Right ventricle myocardium inferior (tissue), 1 donor: ENCODE results near the gene DUSP16. TPM values are rescaled to one million over a fixed set of nuclear protein-coding genes. Genes with fewer than 3 reads are reported as not detected.
A peak's percentile ranks its signal among the peaks of the same experiment; 100 is the strongest.
"Not testable (repeated sequence)": the region's sequence is repeated elsewhere in the genome, so short reads cannot be mapped to it uniquely, and the experiment has no call there.

Experiments
- ATAC-seq: fragments of 200-7000 bp; cut with Tn5 transposase; one replicate; pipeline ENCODE4 v1.9.1; 2020; ENCODE audit warnings: mild to moderate bottlenecking, moderate library complexity
- DNase-seq: peaks from one replicate; pipeline ENCODE4 v3.0.0; 2021; ENCODE audit errors: missing footprints
- intact Hi-C: fragments of 100-400 bp; cut with DNase I; formaldehyde crosslinking; loops from one replicate; pipeline ENCODE4 v1.11.0; 2022
- total RNA-seq: library from RNA; stranded (reverse); fragmentation: NEBNext Ultra II Directional; extraction: Animal tissue kit (Norgen Biotek cat#: 25700); gene quantifications from one replicate; pipeline ENCODE4 v1.2.1, GENCODE V29; 2021
- donor health status: DM: no; HTN: yes; CAD: no; lungs with severe emphysema.

DUSP16 gene
- total RNA-seq, 1 donor from 2014 or later = 11.6 TPM

DNA sequence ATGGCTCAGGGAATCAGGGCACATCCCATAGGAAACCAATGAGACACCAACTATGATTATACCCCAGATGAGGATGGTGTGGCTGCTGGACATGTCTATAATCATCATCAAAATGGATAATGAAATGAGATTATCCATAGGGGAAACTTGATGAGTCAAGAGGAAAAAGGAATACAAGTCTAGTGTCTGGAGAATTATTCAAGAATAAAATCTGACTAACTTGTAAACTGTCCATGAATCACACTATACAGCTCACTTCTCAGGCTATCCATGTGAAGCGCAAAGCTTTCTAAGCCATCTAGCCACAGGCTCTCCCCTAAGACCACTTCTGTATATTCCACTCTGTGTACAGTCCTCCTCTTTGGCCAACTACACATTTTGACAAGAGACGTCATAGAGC, 52.5 kb downstream of the DUSP16 start:
- intact Hi-C loops = no loop called here
- no peak for DNase-seq
- ATAC-seq = no peak

DNA sequence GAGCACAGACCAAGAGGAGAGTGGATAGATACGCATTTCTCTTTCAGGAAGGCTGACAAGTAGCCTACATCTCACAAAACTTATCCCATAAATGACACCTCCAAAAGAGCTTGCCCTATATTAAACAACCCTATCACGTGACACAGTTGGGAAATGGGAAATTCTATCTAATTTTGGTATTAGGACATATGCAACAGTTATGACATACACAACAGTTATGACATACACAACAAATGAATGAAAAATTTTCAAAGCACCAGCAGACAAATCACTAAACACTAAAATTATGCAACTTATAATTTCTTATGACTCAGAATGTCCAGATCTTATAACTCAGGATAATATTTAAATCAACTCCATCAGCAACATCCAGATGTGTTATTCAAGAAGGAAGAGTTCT, 54.1 kb downstream of the DUSP16 start:
- DNase-seq = no peak
- intact Hi-C loops = no loop called here
- ATAC-seq = no peak

DNA sequence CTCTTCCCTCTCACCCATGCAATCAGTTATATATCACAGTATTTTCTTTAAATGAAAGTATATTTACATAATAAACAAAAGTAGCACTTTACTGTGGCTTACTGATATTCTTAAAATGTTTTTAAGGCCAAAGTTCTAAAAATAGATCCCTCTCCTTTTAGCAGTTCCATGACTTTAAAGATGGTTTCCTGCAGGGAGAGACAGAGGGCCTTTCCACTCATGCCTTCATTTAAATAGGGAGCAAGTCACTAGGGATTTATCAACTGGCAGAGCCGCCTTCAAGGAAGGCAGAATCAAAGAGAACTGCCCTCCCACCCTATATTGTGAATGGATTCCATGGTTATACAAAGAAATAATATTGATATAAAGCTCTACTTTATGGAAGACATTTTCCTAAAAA, 55.5 kb downstream of the DUSP16 start:
- intact Hi-C loops = loop anchor here (2.0 kb wide), 1 partner anchor 56 kb away; the partner anchor contains the start of gene DUSP16
- no peak for DNase-seq
- no peak for ATAC-seq

DNA sequence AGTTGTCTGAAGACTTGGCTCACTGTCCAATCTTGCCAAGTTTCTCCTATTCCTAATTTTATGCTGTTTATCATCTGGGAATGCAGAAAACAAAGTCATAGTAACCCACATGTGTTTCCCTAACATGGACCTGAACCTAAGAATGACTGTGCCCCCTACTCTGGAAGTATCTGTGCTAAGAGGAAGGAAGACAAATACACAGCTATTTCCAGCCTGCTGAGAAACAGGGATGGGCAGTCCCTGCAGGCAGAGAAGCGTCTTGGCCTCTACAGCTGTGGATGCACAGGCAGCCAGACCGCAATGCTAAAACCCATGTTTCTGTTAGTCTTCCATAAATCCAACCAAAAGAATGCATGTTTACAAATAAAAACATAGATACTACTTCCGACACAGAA, 56.2 kb downstream of the DUSP16 start:
- intact Hi-C loops = loop anchor here (2.0 kb wide), 1 partner anchor 56 kb away; the partner anchor contains the start of gene DUSP16
- ATAC-seq (peak; percentile 65), DNase-seq (no peak)

DNA sequence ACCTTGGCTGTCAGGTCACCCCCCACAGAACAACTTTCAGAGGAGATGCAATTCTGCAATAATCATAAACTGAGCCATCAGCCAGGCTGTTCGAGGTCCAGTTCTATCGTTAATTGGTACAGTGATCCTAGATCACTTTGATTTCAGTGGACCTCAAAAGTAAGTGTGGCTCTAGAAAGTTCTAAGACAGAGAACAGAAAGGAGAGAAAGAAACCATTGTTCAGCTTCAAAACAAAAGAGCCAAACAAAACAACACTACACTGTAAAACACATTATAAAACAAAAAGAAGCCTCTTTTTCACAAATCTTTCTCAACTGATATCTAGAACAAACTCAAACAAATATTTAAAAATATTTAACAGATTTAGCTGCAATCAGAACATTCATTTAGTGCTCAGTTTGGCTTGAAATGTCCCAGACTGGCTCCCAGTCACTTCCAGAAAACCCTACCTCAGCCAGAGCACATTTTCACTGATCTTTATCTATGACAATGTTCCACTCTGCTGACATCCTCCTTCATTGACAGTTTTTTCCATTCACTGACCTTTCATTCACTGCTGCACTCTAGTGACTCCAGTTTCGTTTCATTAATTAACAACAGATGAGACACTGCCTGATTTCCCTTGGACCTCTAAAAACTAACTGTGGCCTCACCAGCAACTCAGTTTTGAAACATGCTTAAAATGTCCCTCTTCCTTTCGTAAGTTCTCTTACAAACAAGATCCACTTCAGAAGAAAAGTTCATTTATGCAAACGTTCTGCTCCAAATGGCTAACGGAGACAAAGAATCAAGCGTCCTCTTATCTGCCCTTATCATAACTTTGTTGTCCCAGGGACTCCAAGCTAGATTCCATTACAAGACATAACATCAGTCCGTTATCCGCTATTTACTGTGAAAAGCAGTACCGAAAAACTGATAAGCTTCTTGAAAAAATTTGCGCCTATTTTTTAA, 56.8 kb downstream of the DUSP16 start:
- DNase-seq = no peak
- ATAC-seq = peak; percentile 77
- intact Hi-C loops = loop anchor here (2.0 kb wide), 1 partner anchor 57 kb away; the partner anchor contains the start of gene DUSP16

DNA sequence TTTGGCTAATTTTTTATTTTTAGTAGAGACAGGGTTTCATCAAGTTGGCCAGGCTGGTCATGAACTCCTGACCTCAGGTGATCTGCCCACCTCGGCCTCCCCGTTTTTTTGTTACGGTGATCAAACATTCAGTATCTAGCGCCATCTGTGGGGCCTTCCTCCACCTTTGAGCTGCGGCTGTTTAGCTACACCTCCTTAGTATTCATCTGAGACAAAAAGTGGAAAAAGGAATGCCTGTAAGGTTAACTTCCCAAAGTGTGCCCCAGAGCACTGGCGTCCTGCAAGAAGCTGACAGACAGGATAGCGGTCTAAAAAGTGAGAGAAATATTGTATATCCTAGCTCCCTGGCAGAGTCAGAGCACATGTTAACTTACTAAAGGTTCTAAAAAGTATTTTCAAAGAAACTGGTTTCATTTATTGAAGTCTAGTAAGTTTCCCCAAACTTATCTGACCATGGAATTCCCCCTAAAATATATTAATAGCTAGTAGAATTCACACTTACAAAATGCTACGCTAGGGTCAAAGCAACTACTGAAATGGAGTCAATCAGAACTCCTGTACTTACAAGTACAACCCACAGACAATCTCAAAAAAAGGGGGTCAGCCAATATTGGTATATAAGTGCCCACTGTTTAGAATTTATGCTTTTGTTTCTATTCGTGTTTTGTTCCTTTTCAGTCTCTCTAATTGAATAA, 59.1 kb downstream of the DUSP16 start:
- no peak for DNase-seq
- intact Hi-C loops = no loop called here
- ATAC-seq = no peak

DNA sequence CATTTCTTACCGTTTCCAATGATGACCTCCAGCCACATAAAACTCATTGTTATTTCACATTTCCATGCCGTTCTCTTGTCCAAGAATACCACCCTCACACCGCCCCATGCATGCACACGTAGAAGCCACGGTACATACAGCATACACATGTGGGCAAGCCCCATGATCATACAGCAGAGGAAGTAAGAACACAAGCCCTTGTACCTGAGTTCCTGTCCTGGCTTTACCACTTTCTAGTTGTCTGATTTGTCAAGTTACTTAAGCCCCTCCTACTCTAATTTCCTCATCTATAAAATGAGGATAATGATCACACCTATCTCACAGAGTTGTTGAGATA, 59.9 kb downstream of the DUSP16 start:
- ATAC-seq (no peak), DNase-seq (no peak)
- intact Hi-C loops = no loop called here

DNA sequence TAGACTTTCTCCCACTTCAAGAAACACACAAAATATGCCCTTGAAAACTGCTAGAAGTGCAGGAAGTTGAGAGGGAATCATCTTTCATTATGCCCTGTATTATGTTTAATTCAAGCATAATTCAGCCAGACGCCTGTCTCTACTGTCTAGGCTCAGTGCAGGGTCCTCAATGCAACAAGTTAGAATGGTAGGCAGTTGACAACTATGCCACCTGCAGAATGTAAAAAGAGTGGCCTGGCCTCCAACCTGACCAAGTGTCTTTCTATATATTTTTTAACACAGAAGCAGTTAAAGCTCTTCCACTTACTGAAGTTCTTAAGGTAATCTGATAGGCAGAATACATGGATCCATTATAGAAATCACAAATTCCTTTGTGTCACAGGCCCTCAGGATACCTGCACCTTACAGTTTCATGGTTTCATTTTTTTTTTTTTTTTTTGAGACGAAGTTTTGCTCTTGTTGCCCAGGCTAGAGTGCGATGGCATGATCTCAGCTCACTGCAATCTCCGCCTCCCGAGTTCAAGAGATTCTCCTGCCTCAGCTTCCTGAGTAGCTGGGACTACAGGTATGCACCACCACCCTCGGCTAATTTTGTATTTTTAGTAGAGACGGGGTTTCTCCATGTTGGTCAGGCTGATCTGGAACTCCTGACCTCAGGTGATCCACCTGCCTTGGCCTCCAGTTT, 60.4 kb downstream of the DUSP16 start:
- ATAC-seq, intact Hi-C loops, DNase-seq: not testable (repeated sequence)

DNA sequence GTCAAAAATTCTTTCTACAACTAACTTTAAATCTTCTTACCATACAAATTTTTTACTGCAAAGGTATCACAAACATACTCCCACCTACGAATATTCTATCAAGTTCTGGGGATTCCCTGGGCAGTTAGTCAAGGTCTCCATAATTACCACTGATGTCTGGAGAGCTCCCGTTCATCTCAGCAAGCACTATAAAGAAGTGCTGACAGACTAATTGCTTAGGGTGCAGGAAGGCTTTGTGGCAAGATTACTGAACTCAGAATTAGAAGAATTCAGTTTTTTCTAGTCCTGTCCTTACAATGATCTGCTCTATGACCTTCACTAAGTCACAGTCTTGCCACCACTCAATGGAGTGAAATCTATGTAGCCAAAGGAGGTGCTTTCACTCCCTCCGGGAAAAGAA, 61.5 kb downstream of the DUSP16 start:
- intact Hi-C loops = no loop called here
- DNase-seq = no peak

DNA sequence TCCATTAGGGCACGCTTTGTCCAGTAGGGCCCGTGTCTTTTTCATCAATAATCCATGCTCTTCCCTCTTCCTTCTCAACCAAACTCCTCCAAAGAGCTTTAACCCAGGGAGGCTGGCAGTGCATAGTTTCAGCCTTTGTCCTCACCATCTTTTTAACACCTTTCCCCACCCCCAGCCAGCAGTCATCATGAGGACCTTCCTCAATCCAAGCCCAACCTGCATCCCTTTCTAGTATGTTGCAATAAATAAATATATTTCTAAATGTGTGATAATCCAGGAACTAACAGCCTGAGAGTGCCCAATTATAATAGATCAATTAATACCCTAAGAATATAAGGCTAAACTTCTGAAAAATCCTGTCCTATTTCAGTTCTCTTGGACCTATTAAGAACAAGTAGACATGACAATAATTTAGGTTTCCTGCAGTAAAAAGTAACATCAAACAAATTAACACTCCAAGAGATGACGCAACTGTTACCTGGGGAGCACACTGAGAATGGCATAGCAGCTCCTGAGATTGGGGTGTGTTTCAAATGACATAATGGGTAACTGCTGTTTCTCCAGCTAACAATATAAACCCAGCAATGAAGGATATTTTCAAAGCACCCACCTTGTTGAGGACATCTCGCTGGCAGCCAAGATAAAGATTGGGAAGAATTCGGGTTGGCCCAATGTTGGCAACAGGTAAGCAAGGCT, 62.6 kb downstream of the DUSP16 start:
- intact Hi-C loops = no loop called here
- DNase-seq (no peak), ATAC-seq (no peak)

More for the DNA sequence above, 61.5 kb downstream of the DUSP16 start:
- ATAC-seq = no peak

DNA sequence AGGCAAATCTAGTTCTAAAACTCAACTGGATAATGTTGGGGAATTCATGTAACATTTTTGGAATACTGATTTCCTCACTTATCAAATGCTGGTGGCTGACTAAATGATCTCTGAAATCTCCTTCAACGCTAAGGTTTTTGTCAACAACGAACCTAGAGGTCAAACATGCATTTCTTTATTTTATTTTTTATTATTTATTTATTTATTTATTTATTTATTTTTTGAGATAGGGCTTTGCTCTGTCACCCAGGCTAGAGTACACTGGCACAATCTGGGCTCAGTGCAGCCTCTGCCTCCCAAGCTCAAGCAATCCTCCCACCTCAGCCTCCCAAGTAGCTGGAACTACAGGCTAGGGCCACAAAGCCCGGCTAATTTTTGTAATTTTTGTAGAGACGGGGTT, 64.5 kb downstream of the DUSP16 start:
- intact Hi-C loops = no loop called here
- DNase-seq (no peak), ATAC-seq (no peak)

DNA sequence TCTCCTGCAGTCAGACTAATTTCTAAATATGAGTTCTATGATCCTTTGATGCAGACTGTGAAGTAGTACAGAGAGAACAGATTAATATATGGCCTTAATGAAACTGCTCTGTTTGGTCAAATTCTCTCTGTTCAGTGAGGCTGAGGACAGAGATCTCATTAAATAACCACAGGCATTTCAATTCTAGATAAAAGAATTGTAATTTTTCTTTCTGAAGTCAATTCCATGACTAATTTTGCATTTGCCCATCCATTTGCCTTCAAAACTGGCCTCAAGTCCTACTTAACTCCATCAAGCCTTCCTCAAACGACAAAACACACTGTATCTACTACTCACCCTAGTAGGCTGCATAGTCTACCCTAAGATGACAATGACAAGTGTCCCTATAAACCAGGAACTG, 67.1 kb downstream of the DUSP16 start:
- intact Hi-C loops = no loop called here
- no peak for ATAC-seq
- no peak for DNase-seq

DNA sequence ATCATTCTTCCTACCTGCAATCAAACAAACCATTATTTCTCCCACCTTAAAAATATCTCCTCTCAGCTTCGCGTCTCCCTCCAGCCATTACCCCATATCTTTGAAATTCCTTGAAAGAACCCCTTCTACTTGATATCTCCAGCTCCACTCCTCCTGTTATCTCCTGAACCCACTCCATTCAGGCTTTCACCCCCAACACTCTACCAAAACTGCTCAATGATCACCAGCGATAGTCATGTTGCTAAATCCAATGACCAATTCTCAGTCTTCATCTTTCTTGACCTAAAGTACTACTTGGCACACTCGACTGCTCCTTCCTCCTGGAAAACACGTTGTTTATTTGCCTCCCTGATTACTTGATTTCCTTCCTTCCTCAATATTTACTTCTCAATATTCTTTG, 70.1 kb downstream of the DUSP16 start:
- ATAC-seq (no peak), DNase-seq (no peak)
- intact Hi-C loops = no loop called here

DNA sequence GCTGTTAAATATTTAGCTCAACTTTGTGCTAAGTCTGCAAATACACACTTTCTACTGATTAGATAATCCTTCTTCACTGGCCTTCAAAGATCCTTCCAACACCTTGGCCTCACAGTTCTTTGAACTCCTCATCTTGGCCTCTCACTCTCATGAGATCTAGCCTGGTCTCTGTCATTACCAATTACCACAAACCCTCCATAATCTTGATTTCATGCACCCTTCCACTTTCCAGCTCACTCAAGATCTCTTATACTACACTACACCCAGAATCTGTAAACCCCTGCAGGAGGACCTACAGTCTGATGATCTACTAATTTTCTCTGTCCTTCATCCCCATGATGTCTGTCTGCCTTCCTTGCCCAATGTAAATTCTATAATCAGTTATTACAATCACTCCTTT, 71.1 kb downstream of the DUSP16 start:
- intact Hi-C loops = no loop called here
- ATAC-seq = no peak
- DNase-seq = no peak

DNA sequence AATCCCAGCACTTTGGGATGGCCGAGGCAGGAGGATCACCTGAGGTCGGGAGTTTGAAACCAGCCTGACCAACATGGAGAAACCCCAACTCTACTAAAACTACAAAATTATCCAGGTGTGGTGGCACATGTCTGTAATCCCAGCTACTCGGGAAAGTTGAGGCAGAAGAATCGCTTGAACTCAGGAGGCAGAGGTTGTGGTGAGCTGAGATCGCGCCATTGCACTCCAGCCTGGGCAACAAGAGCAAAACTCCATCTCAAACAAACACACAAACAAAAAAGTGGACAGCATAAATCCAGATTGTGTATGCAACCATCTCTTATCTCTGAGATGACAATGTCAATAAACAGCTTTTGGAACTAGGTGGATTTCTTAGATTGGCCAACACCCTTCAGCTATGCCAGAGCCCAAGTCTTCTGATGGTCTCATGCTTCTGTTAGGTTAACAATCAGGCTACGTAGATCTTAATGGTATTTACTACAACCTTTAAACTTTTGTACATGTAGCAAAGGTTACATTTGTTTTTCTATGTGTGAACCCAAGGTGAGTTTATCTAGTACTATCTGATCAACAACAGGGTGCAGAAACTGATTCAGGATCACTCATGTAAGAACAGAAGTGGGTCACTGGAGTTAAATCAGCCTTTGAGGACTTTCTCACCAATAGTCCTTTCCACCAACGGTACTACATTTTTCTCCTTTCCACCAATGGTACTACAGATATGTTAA, 73.7 kb downstream of the DUSP16 start:
- intact Hi-C loops = no loop called here
- DNase-seq (no peak), ATAC-seq (no peak)

DNA sequence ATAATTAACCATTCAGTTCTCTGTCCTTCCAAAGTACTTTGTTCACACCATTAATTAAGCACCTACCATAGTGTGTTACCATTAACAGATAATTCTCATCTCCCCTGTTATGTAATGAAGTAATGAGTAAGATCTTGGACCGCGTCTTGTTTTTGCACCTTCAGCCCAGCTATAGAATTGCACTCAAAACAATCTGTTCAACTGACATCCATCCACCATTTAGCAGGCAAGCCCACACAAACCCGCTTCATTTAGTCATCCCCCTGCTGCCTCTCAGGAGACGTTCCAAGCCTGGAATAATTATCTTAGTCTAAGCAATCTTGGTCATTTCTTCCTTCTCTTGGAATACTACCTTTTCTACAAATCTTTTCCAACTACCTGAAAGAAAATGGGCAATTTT, 74.4 kb downstream of the DUSP16 start:
- intact Hi-C loops = no loop called here
- DNase-seq (no peak), ATAC-seq (no peak)

DNA sequence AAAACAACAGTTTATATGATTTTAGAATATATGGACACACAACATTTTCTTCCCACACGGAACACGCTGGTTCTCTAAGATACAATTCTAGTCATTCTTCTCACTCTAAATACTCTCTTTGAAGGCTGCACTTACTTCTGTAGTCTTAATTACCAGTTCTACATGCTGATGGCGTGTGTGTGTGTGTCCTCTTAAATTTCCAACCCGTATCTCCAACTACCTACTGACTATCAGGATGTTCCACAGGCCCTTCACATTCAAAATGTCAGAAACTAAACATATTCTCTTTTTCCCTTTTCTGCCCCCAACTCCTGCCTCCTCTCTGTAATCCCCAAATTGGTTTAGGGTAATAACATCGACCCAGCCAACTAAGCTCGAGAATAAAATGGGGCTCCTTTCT, 75.2 kb downstream of the DUSP16 start:
- intact Hi-C loops = no loop called here
- ATAC-seq = no peak
- no peak for DNase-seq

DNA sequence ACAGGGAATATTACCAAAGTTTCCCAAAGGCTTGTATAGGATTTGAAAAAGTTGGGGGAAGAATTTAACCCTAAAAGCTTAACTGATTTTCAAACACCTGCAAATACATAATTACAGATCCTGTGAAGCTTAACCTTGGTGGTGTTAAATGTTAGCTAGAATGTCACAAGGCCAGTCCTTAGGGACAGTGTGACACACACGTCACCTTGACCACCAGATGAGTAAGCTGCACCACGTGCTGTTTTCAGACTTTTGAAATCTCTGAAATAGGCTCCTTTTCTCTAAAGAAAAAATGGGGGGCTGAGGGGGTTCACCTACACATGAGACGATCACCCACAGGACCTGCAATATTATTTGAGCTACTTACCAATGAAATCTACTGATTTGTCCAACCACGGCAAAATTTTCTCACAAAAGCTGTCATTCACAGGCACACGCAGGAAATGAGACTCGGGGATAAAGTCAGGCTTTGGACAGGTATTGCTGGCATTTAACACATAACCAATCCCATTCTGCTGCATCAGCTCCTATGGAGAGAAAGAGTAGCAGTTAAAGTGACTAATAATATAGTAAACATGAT, 75.9 kb downstream of the DUSP16 start:
- ATAC-seq (no peak), DNase-seq (no peak)
- intact Hi-C loops = no loop called here
